Thyroid gland (tissue), 4 donors: ENCODE measurements around the gene MYB.

Experiments
- POLR2A ChIP-seq, 2 donors: fragments of 450-650 bp; IDR thresholded peaks; one replicate each; pipeline ENCODE4 v1.6.1; 2017; ENCODE audit warnings: antibody characterized with exemption in 2 of 2, mild to moderate bottlenecking in 2 of 2, moderate library complexity in 1 of 2
- TF ChIP-seq, protein P1 (sequence below), 6 experiments: fragments of 200-600 bp in 3 of 6; fragments of 450-650 bp in 3 of 6; sonication (generic) in 3 of 6; IDR thresholded peaks; one replicate each; pipeline ENCODE4 v1.5.1; 2016 to 2019; ENCODE audit warnings: antibody characterized with exemption in 6 of 6, mild to moderate bottlenecking in 2 of 6, inconsistent platforms in 1 of 6, moderate library complexity in 1 of 6

DNA sequence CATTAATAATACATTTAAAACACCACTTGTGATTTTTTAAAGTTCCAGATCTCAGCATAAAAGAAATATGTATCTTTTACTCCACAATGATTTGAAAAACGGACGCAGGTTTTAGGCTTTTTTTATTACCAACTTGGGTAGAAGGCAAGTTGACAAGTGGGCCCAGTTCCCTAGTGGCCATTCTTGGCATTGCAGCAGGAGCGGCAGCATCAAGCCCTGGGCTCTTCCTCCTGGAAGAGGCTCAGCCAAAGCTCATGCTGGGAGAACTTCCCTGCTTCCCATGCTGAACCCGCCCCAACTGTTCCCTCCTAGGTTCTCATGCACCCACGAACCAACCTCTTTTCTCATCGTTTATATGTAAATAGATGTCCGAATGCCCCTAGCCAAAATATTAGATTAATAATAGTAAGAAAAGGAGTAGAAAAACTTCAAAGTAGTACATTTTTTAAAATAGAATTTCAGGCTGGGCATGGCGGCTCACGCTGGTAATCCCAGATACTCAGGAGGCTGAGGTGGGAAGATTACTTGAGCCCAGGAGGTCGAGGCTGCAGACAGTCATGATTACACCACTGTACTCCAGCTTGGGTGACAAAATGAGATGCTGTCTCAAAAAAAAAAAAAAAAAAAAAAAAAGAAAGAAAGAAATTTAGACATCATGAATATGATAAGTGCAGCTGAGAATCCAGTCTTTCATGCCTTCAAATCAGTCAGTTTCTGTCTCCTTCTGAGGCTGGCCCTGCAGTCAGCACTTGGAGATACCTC, 18.2 kb upstream of the MYB start:
- TF ChIP-seq, protein P1, sequence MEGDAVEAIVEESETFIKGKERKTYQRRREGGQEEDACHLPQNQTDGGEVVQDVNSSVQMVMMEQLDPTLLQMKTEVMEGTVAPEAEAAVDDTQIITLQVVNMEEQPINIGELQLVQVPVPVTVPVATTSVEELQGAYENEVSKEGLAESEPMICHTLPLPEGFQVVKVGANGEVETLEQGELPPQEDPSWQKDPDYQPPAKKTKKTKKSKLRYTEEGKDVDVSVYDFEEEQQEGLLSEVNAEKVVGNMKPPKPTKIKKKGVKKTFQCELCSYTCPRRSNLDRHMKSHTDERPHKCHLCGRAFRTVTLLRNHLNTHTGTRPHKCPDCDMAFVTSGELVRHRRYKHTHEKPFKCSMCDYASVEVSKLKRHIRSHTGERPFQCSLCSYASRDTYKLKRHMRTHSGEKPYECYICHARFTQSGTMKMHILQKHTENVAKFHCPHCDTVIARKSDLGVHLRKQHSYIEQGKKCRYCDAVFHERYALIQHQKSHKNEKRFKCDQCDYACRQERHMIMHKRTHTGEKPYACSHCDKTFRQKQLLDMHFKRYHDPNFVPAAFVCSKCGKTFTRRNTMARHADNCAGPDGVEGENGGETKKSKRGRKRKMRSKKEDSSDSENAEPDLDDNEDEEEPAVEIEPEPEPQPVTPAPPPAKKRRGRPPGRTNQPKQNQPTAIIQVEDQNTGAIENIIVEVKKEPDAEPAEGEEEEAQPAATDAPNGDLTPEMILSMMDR (IDR thresholded peaks at IDR 0.05) = peak in 5 of 6 experiments; percentile 26 to 72 (median 39)
- no peak for TF ChIP-seq POLR2A (IDR thresholded peaks at IDR 0.05)
